Ovary (tissue), 3 donors: ENCODE data around the gene POLE2.
"Not testable (repeated sequence)": the region's sequence is repeated elsewhere in the genome, so short reads cannot be mapped to it uniquely, and the experiment has no call there.

Experiments used
- POLR2A ChIP-seq: fragments of 450-650 bp; IDR thresholded peaks from one replicate; pipeline ENCODE4 v1.6.1; 2017; ENCODE audit warnings: antibody characterized with exemption, mild to moderate bottlenecking, moderate library complexity
- TF ChIP-seq, protein P1 (sequence below), 3 donors: fragments of 450-650 bp in 2 of 3; fragments of 200-600 bp in 1 of 3; IDR thresholded peaks; one replicate each; pipeline versions ENCODE4 v1.5.1 to v1.8.0; 2016 to 2022; ENCODE audit warnings: antibody characterized with exemption in 3 of 3, mild to moderate bottlenecking in 1 of 3
- donor health status: DM: no; HTN: no; CAD: no.

DNA sequence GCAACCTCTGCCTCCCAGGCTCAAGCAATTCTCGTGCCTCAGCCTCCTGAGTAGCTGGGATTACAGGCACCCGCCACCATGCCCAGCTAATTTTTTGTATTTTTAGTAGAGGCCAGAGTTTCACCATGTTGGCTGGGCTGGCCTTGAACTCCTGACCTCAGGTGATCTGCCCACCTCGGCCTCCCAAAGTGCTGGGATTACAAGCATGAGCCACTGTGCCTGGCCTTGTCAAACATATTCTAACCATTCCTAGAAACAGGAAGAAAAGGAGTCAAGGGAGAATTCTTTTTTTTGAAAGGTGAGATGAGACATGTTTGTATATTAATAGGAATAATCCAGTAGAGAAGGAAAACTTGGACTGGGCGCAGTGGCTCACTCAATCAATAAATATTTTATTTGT is 16.5 kb upstream of the POLE2 start:
- TF ChIP-seq, protein P1, sequence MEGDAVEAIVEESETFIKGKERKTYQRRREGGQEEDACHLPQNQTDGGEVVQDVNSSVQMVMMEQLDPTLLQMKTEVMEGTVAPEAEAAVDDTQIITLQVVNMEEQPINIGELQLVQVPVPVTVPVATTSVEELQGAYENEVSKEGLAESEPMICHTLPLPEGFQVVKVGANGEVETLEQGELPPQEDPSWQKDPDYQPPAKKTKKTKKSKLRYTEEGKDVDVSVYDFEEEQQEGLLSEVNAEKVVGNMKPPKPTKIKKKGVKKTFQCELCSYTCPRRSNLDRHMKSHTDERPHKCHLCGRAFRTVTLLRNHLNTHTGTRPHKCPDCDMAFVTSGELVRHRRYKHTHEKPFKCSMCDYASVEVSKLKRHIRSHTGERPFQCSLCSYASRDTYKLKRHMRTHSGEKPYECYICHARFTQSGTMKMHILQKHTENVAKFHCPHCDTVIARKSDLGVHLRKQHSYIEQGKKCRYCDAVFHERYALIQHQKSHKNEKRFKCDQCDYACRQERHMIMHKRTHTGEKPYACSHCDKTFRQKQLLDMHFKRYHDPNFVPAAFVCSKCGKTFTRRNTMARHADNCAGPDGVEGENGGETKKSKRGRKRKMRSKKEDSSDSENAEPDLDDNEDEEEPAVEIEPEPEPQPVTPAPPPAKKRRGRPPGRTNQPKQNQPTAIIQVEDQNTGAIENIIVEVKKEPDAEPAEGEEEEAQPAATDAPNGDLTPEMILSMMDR (IDR thresholded peaks at IDR 0.05), result not testable (repeated sequence)
- not testable (repeated sequence) for TF ChIP-seq POLR2A
